Activated CD8-positive, alpha-beta T cell treated with anti-CD3 and anti-CD28 coated beads for 36 hours (primary cell): ENCODE results near the gene DIO3. TPM values are rescaled to one million over a fixed set of nuclear protein-coding genes. Genes with fewer than 3 reads are reported as not detected.

Source experiments
- ATAC-seq: fragments of 200-7000 bp; cut with Tn5 transposase; one replicate; pipeline ENCODE4 v1.10.0; 2021; ENCODE audit warnings: mild to moderate bottlenecking, moderate library complexity
- CTCF ChIA-PET: fragments of 350-600 bp; sonication (Branson Sonifier 250); formaldehyde crosslinking; loops from one replicate; lab custom pipeline; 2021; ENCODE audit warnings: antibody characterized with exemption; lab: Charles Lee
- POLR2A ChIA-PET: fragments of 350-600 bp; sonication (Branson Sonifier 250); formaldehyde crosslinking; loops from one replicate; lab custom pipeline; 2021; ENCODE audit warnings: antibody characterized with exemption; lab: Charles Lee
- DNase-seq: peaks from one replicate; pipeline ENCODE4 v3.0.0-alpha.2; 2020
- H3K27ac Mint-ChIP-seq: one replicate; pipeline ENCODE4 v1.8.0; 2021; ENCODE audit warnings: mild to moderate bottlenecking, mixed read lengths
- H3K27me3 Mint-ChIP-seq: one replicate; pipeline ENCODE4 v1.8.0; 2021; ENCODE audit warnings: mixed read lengths
- H3K36me3 Mint-ChIP-seq: one replicate; pipeline ENCODE4 v1.8.0; 2021; ENCODE audit warnings: low read depth, mixed read lengths
- H3K4me1 Mint-ChIP-seq: one replicate; pipeline ENCODE4 v1.8.0; 2021; ENCODE audit warnings: low read depth, mixed read lengths
- H3K4me3 Mint-ChIP-seq: one replicate; pipeline ENCODE4 v1.8.0; 2021; ENCODE audit warnings: mild to moderate bottlenecking, moderate library complexity, mixed read lengths
- H3K9me3 Mint-ChIP-seq: one replicate; pipeline ENCODE4 v1.8.0; 2021; ENCODE audit warnings: mixed read lengths
- CTCF ChIP-seq: fragments of 200-600 bp; IDR thresholded peaks from one replicate; pipeline ENCODE4 v1.8.0; 2022; ENCODE audit warnings: antibody characterized with exemption, mild to moderate bottlenecking
- intact Hi-C: fragments of 100-400 bp; cut with micrococcal nuclease; formaldehyde crosslinking; loops from one replicate; pipeline ENCODE4 v1.10.0; 2022
- total RNA-seq, 2 experiments: library from RNA; stranded (reverse); gene quantifications; one replicate each; pipeline ENCODE4 v1.2.3, GENCODE V29; 2021

Gene DIO3
- total RNA-seq, 2 experiments from 2014 or later = not detected

GRCh38 chr14:101593411-101594238 is 32.3 kb downstream of the DIO3 start:
- ChIA-PET CTCF (no interaction called here), POLR2A (no interaction called here)
- H3K36me3 Mint-ChIP-seq = peaks cover 7% of the 10 kb centered on the region
- no peak overlapping the region for H3K27ac Mint-ChIP-seq
- peaks cover 13% of the 10 kb centered on the region for H3K9me3 Mint-ChIP-seq
- TF ChIP-seq CTCF = no peak
- H3K4me3 Mint-ChIP-seq = no peak overlapping the region
- ATAC-seq (no peak), DNase-seq (no peak)
- intact Hi-C loops = no loop called here
- no peaks in the 10 kb centered on the region for H3K27me3 Mint-ChIP-seq
- H3K4me1 Mint-ChIP-seq = peaks cover 30% of the 10 kb centered on the region

GRCh38 chr14:101594511-101595148 is 33.3 kb downstream of the DIO3 start:
- DNase-seq (no peak), ATAC-seq (no peak)
- ChIA-PET POLR2A (interaction anchor here (1.0 kb wide), 1 partner anchor 18 kb away, joined by 4 read pairs; no protein-coding TSS in a partner anchor), CTCF (no interaction called here)
- intact Hi-C loops = no loop called here
- no peak for TF ChIP-seq CTCF
- Mint-ChIP-seq H3K27ac (no peak overlapping the region), H3K27me3 (no peaks in the 10 kb centered on the region), H3K4me3 (no peak overlapping the region), H3K9me3 (peaks cover 13% of the 10 kb centered on the region), H3K4me1 (peaks cover 35% of the 10 kb centered on the region), H3K36me3 (peaks cover 7% of the 10 kb centered on the region)

GRCh38 chr14:101595349-101595748 is 34.1 kb downstream of the DIO3 start:
- no peak overlapping the region for H3K4me3 Mint-ChIP-seq
- H3K27ac Mint-ChIP-seq = peak overlapping the region; percentile 88
- intact Hi-C loops = no loop called here

GRCh38 chr14:101595887-101596721 is 34.8 kb downstream of the DIO3 start:
- Mint-ChIP-seq H3K27me3 (no peaks in the 10 kb centered on the region), H3K4me1 (peaks cover 35% of the 10 kb centered on the region), H3K9me3 (peaks cover 13% of the 10 kb centered on the region), H3K27ac (peak overlapping the region; percentile 88), H3K4me3 (no peak overlapping the region), H3K36me3 (peaks cover 7% of the 10 kb centered on the region)
- ATAC-seq = peak; percentile 71
- CTCF ChIA-PET = no interaction called here
- TF ChIP-seq CTCF = no peak
- POLR2A ChIA-PET = interaction anchor here (1.0 kb wide), 1 partner anchor 17 kb away, joined by 4 read pairs; no protein-coding TSS in a partner anchor
- peak; percentile 66 for DNase-seq
- intact Hi-C loops = no loop called here

More at GRCh38 chr14:101595349-101595748, 34.1 kb downstream of the DIO3 start:
- Mint-ChIP-seq H3K4me1 (peaks cover 35% of the 10 kb centered on the region), H3K9me3 (peaks cover 13% of the 10 kb centered on the region), H3K36me3 (peaks cover 7% of the 10 kb centered on the region), H3K27me3 (no peaks in the 10 kb centered on the region)
- ATAC-seq (no peak), DNase-seq (no peak)
- POLR2A ChIA-PET = interaction anchor here (1.0 kb wide), 1 partner anchor 17 kb away, joined by 4 read pairs; no protein-coding TSS in a partner anchor
- CTCF ChIA-PET = no interaction called here
- no peak for TF ChIP-seq CTCF
